ENCODE results near the gene CERK.

Gene CERK

DNA sequence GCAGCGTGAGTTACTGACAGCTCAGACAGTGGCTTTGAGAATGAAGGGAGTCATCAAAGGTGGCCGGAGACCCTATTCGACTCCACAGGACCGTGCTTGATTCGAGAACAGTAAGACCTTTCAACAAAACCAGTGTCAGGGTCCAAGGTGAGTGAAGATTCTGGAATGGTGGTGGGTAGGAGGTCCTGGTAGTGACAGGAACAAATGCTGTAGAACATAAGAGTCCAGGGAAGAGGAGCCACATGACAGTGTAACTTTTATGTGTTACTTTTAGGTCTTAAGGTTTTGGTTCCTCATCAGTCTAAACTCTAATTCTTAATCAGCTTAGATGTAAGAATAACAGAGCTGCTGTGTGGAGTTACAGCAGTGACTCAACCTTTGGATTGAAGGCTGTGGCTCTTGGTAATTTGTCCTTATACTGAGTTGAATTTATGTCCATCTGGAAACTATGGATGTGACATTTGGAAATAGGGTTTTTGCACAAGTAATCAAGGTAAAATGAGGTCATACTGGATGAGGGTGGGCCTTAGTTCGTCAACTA lies 26.2 kb upstream of the CERK start:
- DNase-seq: no peak

GRCh38 chr22:46763051-46763705 lies 25.1 kb upstream of the CERK start:
- DNase-seq: no peak

DNA sequence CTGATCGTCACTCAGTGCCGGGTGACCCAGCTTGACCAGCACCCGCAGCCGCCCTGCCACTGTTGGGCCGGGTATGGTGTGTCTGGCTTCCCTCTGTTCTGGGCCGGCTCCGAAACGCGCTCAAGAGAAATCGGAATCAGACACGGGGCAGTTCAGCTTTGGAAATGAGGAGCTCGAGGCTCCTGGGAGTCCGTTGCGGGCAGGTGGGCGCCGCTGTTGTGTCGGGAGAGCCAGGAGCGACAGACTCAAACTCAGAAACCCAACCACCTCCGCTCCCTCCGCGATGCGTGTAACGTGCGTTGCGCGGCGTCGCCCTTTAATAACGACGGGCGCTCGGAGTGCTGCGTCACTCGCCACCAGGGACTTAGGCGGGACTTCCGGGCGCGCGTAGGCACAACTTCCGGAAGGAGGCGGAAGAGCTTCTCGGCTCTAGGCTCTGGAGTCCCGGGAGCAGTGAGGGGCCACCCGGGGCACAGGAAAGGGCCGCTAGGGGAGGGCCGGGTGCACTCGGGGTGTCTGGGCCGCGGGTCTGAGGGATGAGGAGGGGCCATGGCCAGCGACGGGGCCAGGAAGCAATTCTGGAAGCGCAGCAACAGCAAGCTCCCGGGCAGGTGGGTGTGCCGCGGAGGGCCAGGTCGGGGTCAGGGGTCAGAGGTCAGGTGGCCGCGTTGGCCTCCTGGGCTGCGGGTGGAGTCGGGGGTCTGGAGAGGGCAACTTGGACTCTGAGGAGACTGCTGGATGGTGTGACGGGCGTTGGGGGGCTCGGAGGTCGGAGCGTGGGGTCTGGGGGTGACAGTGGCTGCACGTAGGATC lies 24.4 kb upstream of the CERK start, which contains the start of gene TBC1D22A:
Gene TBC1D22A, plus strand, starts transcription at position 413 of the 813 bp plus-strand sequence. Its CDS starts 137 bp downstream, at position 550.
- DNase-seq: peak; percentile 92

- no peak for DNase-seq
These were observed 23.6 kb upstream of the CERK start for GRCh38 chr22:46761539-46762237.

DNA sequence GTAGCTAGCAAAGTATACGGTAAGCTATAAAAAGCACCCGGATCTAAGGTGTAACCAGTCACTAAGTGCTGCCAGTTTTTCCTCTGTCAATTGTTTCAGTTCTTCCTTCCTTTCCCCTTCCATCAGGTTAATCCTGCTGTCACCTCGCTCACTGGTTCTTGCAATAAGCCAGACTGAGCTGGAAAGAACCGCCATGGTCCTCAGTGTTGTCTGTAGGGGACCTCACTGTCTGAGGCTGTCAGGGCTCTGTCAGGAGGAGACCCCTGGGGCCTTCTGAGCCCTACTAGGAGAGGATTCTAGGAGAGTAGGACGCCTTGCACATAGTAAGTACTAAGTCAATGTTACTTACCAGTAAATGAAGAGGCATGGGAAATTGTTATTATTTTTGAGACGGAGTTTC lies 23.0 kb upstream of the CERK start:
- DNase-seq: no peak

DNA sequence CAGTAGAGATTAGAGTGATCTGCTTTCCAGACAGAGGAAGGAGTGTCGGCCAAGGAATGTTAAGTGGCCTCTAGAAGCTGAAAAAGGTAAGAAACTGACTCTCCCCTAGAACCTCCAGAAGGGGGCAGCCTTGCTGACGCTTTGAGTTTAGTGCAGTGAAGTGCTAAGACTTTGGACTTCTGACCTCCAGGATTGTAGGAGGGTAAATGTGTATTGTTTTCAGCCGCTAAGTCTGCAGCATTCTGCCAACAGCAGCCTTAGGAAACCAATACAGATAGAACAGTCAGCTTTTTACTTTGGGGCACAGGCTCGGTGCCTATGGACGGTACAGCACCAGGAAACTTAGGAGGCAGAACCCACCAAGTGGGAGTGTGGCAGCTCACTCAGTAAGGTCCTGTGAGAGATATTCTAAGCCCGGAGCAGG lies 20.8 kb upstream of the CERK start:
- no peak for DNase-seq

- DNase-seq: no peak
These were observed 20.1 kb upstream of the CERK start for GRCh38 chr22:46758121-46758520.

GRCh38 chr22:46757104-46757503 lies 19.1 kb upstream of the CERK start:
- DNase-seq: no peak

GRCh38 chr22:46756097-46756496 lies 18.0 kb upstream of the CERK start:
- no peak for DNase-seq

GRCh38 chr22:46755525-46755924 lies 17.5 kb upstream of the CERK start:
- DNase-seq: no peak

GRCh38 chr22:46754826-46755225 lies 16.8 kb upstream of the CERK start:
- DNase-seq: no peak

DNA sequence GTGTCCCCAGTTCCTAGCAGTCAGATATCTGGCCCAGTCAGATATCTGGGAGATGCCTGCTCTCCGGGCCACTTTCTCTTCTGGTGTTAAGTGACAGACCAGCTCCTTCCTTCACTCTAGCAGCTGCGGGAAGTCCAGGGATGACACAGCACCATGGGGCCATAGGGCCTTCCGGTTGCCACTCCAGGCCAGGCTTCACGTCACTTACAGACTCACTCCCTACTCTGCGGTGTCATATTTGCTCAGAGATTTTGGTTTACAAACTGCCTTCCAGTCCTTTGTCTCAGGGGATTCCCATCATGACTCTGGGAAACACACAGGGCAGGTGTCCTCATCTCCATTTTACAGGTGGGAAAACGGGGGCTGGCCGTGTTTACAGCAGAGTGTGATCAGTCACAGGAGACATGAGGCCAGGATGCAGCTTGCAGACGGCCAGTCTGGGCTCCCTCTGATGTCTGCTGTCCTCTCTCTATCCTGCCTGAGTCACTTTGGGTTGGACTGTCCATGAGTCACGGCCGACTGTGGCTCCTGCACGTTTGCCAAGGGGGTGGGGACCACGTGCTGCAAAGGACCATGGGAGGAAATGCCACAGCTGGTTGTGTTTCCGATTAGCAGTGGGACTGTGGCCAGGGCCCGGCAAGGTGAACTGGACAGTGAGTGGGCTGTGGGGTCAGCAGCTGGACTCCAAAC lies 16.2 kb upstream of the CERK start:
- DNase-seq: no peak

DNA sequence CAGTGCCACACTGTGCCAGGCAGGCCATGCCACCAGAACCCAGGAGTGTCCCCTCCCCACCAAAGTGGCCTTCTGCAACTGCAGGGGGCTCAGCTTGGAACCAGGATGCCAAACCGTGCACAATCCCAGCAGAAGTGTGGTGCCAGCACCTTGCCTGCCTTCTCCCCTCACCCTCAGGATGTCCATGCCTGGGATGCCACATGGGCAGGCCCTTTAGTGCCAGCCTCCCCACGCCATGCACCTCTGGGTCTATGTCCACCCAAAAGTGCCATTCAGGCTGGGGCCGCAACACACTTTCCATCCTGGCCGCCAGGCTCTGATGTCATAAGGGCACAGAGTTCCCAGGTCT lies 15.7 kb upstream of the CERK start:
- DNase-seq: no peak

DNA sequence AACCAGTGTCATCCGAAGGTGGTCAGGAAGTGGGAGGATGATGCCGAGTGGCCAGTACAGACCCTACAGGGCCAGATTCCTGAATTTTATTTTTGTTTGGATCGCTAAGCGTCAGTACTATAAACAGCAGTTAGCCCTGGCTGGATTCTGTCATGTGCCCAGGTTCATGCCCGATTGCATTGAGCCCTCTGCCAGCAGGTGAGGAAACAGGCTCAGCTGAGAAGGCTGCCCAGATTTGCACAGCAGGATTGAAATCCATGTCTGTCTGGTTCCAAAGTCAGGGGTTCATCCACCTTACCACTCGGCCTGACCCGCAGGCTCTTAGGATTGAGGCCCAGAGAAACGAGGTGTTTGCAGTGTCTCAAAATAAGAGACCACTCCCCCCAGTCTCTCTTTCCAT lies 15.3 kb upstream of the CERK start:
- no peak for DNase-seq

DNA sequence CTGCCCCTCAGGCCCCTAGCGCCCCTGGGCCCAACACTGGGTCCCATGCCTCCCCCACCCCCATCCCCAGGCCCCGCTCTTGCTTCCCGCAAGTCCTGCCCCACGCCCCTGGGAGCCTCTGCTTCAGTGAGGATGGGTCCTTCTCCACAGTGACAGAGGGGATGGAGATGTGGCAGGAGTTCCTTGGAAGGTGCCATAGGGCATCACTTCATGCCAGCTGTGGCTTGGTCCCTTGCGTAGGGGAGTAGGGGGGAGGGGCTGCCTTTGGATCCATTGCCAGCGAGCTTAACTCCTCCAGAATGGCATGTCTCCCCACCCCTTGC lies 14.9 kb upstream of the CERK start:
- no peak for DNase-seq

DNA sequence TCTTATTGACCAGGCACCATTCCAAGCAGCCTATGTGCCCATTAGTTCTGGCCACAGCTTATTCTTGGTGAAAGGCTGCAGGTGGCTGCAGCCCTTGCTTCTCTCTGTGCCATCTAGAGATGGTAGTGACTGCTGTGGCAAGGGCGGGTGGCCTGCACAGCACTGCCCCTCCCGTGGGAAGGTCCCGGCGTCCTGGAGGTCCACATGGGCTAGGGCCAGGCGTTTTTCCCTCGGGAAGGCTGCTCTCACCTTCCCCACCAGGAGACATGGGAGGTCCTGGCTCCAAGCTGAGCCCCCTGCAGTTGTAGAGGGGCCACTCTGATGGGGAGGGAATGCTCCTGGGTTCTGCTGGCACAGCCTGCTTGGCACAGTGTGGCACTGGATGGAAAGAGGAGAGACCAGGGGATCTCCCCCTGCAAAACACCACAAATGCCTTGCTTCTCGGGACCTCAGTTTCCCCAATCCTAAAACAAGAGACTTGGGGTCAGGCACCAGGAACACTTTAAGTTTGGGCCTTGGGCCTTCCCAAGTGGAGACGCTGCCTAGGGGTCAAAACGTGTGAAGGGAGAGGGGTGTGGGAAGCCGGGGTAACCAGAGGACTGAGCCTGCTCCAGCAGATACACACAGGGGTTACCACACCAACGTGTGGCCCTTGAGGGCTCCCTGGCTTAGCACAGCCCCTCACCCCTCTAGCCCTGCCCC lies 14.4 kb upstream of the CERK start:
- DNase-seq: no peak

- DNase-seq: no peak
These were observed 12.9 kb upstream of the CERK start for GRCh38 chr22:46750863-46751443.

DNA sequence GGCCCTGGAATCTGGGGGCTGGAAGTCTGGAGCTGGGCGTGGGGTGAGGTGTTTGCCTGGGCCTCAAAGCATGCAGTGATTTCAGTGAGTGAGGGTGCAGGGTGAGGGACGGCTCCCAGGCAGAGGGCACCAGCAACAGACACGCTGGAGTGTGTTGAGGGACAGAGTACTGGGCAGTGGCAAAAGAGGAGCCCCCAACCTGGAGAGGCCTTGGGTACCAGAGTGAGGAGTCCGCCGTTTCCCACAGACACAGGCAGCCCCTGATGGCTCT lies 12.4 kb upstream of the CERK start:
- no peak for DNase-seq

DNA sequence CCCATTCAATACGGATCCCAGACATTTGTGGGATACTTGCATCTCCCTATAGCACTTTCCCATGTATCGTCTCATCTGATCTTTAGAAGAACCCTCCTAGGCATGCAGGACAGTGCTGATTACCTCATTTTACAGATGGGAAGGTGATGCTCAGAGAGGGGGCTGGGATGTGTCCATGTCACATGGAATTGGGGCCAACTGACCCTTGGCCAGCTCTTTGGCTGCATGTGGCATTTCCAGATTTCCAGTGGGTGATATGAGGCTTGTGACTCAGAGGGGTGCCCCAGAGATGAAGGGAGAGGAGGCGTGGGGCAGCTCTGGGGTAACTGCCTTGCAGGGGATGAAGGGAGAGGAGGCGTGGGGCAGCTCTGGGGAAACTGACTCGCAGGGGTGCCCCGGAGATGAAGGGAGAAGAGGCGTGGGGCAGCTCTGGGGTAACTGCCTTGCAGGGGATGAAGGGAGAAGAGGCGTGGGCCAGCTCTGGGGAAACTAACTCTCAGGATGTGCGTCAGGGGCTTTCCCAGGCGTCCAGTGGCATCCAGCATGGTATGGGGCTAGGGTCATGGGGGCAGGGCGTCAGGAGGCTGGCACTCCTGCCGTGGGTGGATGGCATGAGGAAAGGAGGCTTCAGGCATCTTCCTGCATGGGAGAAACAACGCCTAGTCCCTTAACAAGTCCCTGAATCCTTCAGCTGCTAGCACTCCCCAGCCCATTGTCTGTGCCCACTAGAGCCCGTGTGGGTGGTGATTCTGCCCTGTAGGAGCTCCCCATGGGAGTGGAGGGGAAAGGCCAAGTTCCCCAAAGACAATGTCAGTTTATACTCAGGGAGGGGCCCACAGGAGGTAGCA lies 11.9 kb upstream of the CERK start:
- no peak for DNase-seq

GRCh38 chr22:46748908-46749675 lies 11.0 kb upstream of the CERK start:
- DNase-seq: no peak

All from DMS153 (cell line).